Smooth muscle cell (in vitro differentiated cells): ENCODE measurements around the gene SIPA1L3. TPM values are rescaled to one million over a fixed set of nuclear protein-coding genes. Genes with fewer than 3 reads are reported as not detected.

Experiments used
- DNase-seq: peaks from one replicate; lab custom pipeline; 2025; ENCODE audit not compliant: unreplicated experiment; lab: John Stamatoyannopoulos, UW
- H2AFZ ChIP-seq: fragments of 200-600 bp; sonication (generic); 2 replicates; pipeline ENCODE4 v1.6.0; 2016; ENCODE audit warnings: antibody characterized with exemption, low read depth, mild to moderate bottlenecking
- H3F3A ChIP-seq: fragments of 200-600 bp; sonication (generic); 2 replicates; pipeline ENCODE4 v1.6.0; 2017; ENCODE audit warnings: antibody characterized with exemption, low read depth
- H3K27ac ChIP-seq: fragments of 200-600 bp; sonication (generic); 2 replicates; pipeline ENCODE4 v1.5.1; 2016; ENCODE audit warnings: low read depth, mild to moderate bottlenecking
- H3K27me3 ChIP-seq: fragments of 200-600 bp; sonication (generic); 2 replicates; pipeline ENCODE4 v1.6.1; 2016; ENCODE audit warnings: low read depth, mild to moderate bottlenecking
- H3K36me3 ChIP-seq: fragments of 200-600 bp; sonication (generic); 2 replicates; pipeline ENCODE4 v1.5.1; 2016; ENCODE audit warnings: low read depth
- H3K4me1 ChIP-seq: fragments of 200-600 bp; sonication (generic); 2 replicates; pipeline ENCODE4 v1.5.1; 2016; ENCODE audit warnings: low read depth
- H3K4me2 ChIP-seq: fragments of 200-600 bp; sonication (generic); 2 replicates; pipeline ENCODE4 v1.6.0; 2016; ENCODE audit warnings: mild to moderate bottlenecking
- H3K4me3 ChIP-seq: fragments of 200-600 bp; sonication (generic); 2 replicates; pipeline ENCODE4 v1.5.1; 2016; ENCODE audit warnings: mild to moderate bottlenecking
- H3K79me2 ChIP-seq: fragments of 200-600 bp; sonication (generic); 2 replicates; pipeline ENCODE4 v1.6.0; 2016; ENCODE audit warnings: low read depth, mild to moderate bottlenecking
- H3K9ac ChIP-seq: fragments of 200-600 bp; sonication (generic); 2 replicates; pipeline ENCODE4 v1.6.0; 2016; ENCODE audit warnings: low read depth
- H3K9me3 ChIP-seq: fragments of 200-600 bp; sonication (generic); replicated peaks from 2 replicates; pipeline ENCODE4 v1.5.1; 2016; ENCODE audit warnings: low read depth
- H4K20me1 ChIP-seq: fragments of 200-600 bp; sonication (generic); 2 replicates; pipeline ENCODE4 v1.6.0; 2016; ENCODE audit warnings: low read depth
- CTCF ChIP-seq: fragments of 200-600 bp; sonication (generic); IDR thresholded peaks from 2 replicates; pipeline ENCODE4 v1.5.1; 2017; ENCODE audit warnings: borderline replicate concordance, mild to moderate bottlenecking, antibody characterized with exemption; ENCODE audit not compliant: insufficient read depth, poor library complexity, severe bottlenecking
- WGBS: methylation state at CpG from one replicate; pipeline ENCODE4 v1.1.7; 2016; ENCODE audit warnings: low lambda C conversion rate; 5-methylcytosine and 5-hydroxymethylcytosine counted together
- polyA plus RNA-seq: library from polyadenylated mRNA; unstranded; fragments of >200 nt; fragmentation: Nextera tagmentation; extraction: Ambion mirVana; gene quantifications from 2 replicates; pipeline ENCODE4 v1.2.1, GENCODE V29; 2016
- total RNA-seq: library from RNA; depleted of rRNA; stranded (reverse); fragments of >200 nt; gene quantifications from 2 replicates; pipeline ENCODE4 v1.2.3, GENCODE V29; 2014

The SIPA1L3 gene
- total and polyA plus RNA-seq, 2 experiments from 2014 or later: 6.5 to 7.6 TPM

DNA sequence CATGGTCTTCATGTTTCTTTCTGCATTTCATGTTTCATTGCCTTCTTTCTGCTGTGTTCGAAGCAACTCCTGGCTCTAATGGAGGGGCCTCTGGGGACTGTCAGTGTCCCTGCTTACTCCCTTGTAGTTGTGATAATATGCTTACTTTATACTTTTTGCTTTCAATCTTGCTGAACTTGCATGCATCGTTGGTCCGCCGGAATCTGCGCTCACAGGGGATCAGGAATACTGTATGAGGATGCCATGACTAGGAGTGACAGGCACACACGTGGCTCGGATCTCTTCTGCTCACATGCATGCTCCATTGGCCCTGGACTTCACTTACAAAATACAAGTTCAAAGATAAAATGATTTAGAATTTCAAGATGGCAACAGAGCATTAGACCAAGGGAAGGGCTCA, 108.8 kb downstream of the SIPA1L3 start:
- H4K20me1 ChIP-seq: peaks cover 9% of the 10 kb centered on the region

DNA sequence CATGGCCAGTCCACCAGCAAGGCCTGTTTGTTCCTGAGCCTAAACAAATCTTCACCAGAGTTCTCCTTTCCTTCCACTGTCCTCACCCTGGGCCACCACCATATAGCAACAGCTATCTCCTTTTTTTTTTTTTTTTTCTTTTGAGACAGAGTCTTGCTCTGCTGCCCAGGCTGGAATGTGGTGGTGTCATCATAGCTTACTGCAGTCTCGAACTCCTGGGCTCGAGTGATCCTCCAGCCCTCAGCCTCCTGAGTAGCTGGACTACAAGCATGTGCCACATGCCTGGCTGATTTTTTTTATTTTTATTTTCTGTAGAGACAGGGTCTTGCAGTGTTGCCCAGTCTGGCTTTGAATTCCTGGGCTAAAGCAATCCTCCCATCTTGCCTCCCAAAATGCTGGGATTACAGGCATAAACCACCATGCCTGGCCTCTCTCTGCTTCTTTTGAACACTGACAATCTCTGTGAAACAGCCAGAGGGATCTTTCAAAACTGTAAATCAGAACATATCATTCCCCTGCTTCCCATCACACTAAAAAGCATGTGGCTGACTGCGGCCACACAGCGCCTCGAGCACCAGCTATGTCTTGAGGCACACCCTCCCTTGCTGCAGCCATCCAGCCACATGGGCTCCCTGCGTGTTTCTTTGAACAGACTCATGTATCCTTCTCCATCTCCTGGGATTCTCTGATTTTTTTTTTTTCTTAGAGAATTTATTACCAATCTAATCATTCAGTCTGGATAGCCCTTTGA, 110.6 kb downstream of the SIPA1L3 start:
- Histone ChIP-seq H3K4me3 (no peak overlapping the region), H4K20me1 (peaks cover 9% of the 10 kb centered on the region), H3K4me2 (no peak overlapping the region), H2AFZ (no peak overlapping the region), H3K9ac (no peak overlapping the region), H3K79me2 (no peaks in the 10 kb centered on the region), H3F3A (no peaks in the 10 kb centered on the region), H3K9me3 (no peaks in the 10 kb centered on the region), H3K27ac (no peak overlapping the region), H3K36me3 (no peaks in the 10 kb centered on the region), H3K27me3 (no peaks in the 10 kb centered on the region), H3K4me1 (peaks cover 3% of the 10 kb centered on the region)
- WGBS: 82% methylated on average over 6 of the region's 6 CpGs
- no peak for DNase-seq
- TF ChIP-seq CTCF: no peak

More for the DNA sequence above, 108.8 kb downstream of the SIPA1L3 start:
- Histone ChIP-seq H3F3A (no peaks in the 10 kb centered on the region), H3K36me3 (no peaks in the 10 kb centered on the region), H3K27ac (peak overlapping the region; percentile 38), H3K79me2 (no peaks in the 10 kb centered on the region), H3K4me1 (peaks cover 3% of the 10 kb centered on the region), H3K4me3 (no peak overlapping the region), H3K9ac (no peak overlapping the region), H3K9me3 (no peaks in the 10 kb centered on the region), H2AFZ (no peak overlapping the region), H3K27me3 (no peaks in the 10 kb centered on the region), H3K4me2 (no peak overlapping the region)
- 94% methylated on average over 7 of the region's 7 CpGs for WGBS
- no peak for DNase-seq
- TF ChIP-seq CTCF: no peak

DNA sequence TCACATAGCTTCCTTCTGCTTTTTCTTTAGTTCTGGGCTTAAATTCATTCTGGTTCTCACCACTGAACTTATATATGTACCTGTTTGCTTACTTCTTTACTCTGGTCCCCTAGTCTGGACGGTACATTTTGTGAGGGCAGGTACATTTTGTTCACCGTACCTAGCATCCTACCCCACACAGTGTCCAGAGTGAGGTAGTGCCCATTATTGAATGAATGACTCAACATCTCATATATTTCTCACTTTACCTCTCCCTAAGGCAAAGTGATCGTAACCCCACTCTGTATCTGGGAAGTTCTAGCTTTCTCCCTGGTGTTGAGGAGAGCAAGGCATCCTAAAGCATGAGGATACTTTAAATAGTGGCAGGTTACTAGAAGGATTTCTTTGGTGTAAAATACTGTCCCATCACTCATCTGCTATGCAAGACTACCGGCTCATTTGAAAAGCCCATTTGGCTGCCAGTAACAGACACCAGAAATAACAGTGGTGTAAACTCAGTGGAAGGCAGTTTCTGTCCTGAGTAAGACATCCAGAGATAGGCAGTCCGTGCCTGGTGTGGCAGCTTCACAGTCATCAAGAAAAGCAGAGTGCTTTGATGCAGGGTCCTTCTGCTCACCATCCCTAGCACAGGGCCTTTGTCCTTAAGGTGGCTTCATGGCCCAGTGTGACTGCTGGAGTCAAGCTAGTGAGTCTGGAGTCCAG, 111.8 kb downstream of the SIPA1L3 start:
- WGBS: 67% methylated on average over 5 of the region's 5 CpGs
- DNase-seq: no peak
- Histone ChIP-seq H2AFZ (no peak overlapping the region), H3F3A (no peaks in the 10 kb centered on the region), H3K4me1 (peaks cover 9% of the 10 kb centered on the region), H3K4me2 (no peak overlapping the region), H3K4me3 (no peak overlapping the region), H3K9me3 (no peaks in the 10 kb centered on the region), H3K27ac (no peak overlapping the region), H4K20me1 (peaks cover 13% of the 10 kb centered on the region), H3K36me3 (no peaks in the 10 kb centered on the region), H3K79me2 (no peaks in the 10 kb centered on the region), H3K9ac (no peak overlapping the region), H3K27me3 (no peaks in the 10 kb centered on the region)
- TF ChIP-seq CTCF: no peak
